ENCODE results near the gene ALCAM. TPM values are rescaled to one million over a fixed set of nuclear protein-coding genes. Genes with fewer than 3 reads are reported as not detected.

ALCAM gene
- total and polyA plus RNA-seq, 2 donors (not counting 1 experiment from before 2014, with no cell fraction given): 6.2 to 23.8 TPM

DNA sequence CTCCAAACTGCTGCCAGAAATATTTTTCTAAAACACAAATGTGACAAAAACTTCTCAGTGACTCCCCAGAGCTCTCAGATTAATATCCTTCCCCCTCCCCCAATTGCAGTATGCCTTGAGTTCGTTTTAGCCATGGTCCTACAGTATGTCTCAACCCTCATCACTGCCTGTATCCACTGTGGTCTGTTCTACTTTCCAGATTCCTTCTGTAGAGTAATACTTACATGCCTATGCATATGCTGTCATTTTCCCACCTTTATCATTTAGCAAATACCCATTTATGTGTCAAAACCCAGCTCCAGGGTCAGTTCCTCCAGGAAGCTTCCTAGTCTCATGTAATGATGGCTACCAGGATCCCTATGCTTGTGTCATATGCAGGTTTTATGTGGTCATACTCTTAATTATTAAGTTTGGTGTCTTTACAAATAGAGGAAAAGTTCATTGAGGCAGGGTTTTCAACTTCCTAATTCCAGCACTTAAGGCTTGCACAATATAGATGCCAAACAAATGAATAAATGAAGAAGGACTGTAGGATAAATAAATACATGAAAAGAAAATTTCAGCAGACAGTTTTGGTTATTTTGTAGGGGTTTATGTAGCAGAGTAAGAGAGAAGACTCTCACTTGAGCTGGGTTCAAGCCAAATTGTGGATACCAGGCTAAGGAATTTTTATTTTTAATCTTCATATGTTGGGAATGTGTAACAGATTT lies 170.8 kb downstream of the ALCAM start:
- CTCF ChIA-PET: no interaction called here
- no peaks in the 10 kb centered on the region for H4K20me1 ChIP-seq (ENCODE audit: control insufficient read depth, insufficient read depth, low read length, poor library complexity, severe bottlenecking)
- ATAC-seq (ENCODE audit: low read depth): no peak

DNA sequence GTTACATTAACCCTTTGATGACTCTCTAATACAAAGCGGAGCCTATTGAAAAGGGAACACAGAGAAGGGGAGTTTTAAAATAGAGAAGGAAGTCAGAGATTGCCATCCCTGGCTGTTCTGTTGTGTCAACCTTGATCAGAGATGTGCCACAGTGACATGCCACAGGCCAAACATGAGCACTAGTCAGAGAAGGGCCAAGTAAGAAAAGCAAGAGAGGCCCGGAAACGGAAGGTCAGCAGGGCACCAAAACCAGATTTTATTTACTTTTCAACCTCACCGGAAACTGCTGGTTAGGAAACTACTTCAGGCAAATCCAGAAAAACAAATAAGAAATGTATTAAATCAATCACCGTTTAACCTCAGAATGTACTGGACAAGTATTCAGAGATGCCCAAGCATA lies 171.8 kb downstream of the ALCAM start:
- H3K27ac Mint-ChIP-seq: no peak overlapping the region
- Histone ChIP-seq H3K4me1 (ENCODE audit: control insufficient read depth in 2 of 2, insufficient read depth in 2 of 2, low read length in 2 of 2) (no peaks in the 10 kb centered on the region), H3K27me3 (replicated peaks in 1 of 4; ENCODE audit: control extremely low read depth in 1 of 4, control insufficient read depth in 3 of 4, insufficient read depth in 4 of 4, low read length in 3 of 4) (no peaks in the 10 kb centered on the region), H3K4me2 (replicated peaks; ENCODE audit: low read depth, low read length, poor library complexity, severe bottlenecking) (no peak overlapping the region), H4K20me1 (ENCODE audit: control insufficient read depth, insufficient read depth, low read length, poor library complexity, severe bottlenecking) (no peaks in the 10 kb centered on the region), H2AFZ (ENCODE audit: insufficient read depth, low read depth, low read length, poor library complexity, severe bottlenecking) (no peak overlapping the region), H3K79me2 (ENCODE audit: control insufficient read depth, insufficient read depth, low read length) (no peaks in the 10 kb centered on the region), H3K27ac (ENCODE audit: low read length in 2 of 2) (no peak overlapping the region), H3K9ac (ENCODE audit: low read length) (no peak overlapping the region), H3K36me3 (replicated peaks in 1 of 2; ENCODE audit: control extremely low read depth in 1 of 2, control insufficient read depth in 1 of 2, extremely low read depth in 1 of 2, insufficient read depth in 2 of 2, low read length in 1 of 2) (peaks cover 1 to 26% of the 10 kb centered on the region in 2 experiments), H3K9me3 (ENCODE audit: control extremely low read depth in 1 of 3, control insufficient read depth in 2 of 3, insufficient read depth in 1 of 3, low read length in 2 of 3) (no peaks in the 10 kb centered on the region), H3K4me3 (ENCODE audit: control extremely low read depth in 1 of 5, extremely low read depth in 1 of 5, insufficient read depth in 1 of 5, low read depth in 2 of 5, low read length in 4 of 5) (no peak overlapping the region)
- no peaks in the 10 kb centered on the region for H3K9me3 Mint-ChIP-seq (ENCODE audit: insufficient read depth)
- DNase-seq: no peak
- intact Hi-C loops (cut with micrococcal nuclease): no loop called here
- H3K4me3 Mint-ChIP-seq: no peak overlapping the region
- WGBS (ENCODE audit: insufficient coverage): 87% methylated on average over 4 of the region's 5 CpGs
- H3K27me3 Mint-ChIP-seq: no peaks in the 10 kb centered on the region
- CTCF ChIA-PET: no interaction called here
- no peak for ATAC-seq (ENCODE audit: low read depth)
- H3K4me1 Mint-ChIP-seq: no peaks in the 10 kb centered on the region
- POLR2A ChIA-PET: no interaction called here
- TF ChIP-seq EZH2 (IDR thresholded peaks at IDR 0.05; ENCODE audit: borderline replicate concordance, insufficient read depth, low read depth, low read length, poor library complexity, severe bottlenecking): no peak
- TF ChIP-seq, protein P1, sequence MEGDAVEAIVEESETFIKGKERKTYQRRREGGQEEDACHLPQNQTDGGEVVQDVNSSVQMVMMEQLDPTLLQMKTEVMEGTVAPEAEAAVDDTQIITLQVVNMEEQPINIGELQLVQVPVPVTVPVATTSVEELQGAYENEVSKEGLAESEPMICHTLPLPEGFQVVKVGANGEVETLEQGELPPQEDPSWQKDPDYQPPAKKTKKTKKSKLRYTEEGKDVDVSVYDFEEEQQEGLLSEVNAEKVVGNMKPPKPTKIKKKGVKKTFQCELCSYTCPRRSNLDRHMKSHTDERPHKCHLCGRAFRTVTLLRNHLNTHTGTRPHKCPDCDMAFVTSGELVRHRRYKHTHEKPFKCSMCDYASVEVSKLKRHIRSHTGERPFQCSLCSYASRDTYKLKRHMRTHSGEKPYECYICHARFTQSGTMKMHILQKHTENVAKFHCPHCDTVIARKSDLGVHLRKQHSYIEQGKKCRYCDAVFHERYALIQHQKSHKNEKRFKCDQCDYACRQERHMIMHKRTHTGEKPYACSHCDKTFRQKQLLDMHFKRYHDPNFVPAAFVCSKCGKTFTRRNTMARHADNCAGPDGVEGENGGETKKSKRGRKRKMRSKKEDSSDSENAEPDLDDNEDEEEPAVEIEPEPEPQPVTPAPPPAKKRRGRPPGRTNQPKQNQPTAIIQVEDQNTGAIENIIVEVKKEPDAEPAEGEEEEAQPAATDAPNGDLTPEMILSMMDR (IDR thresholded peaks at IDR 0.05): no peak

More for the DNA sequence above, 170.8 kb downstream of the ALCAM start:
- peaks cover 1 to 26% of the 10 kb centered on the region in 2 experiments for H3K36me3 ChIP-seq (replicated peaks in 1 of 2; ENCODE audit: control extremely low read depth in 1 of 2, control insufficient read depth in 1 of 2, extremely low read depth in 1 of 2, insufficient read depth in 2 of 2, low read length in 1 of 2)
- no peak overlapping the region for H3K4me3 ChIP-seq (ENCODE audit: control extremely low read depth in 1 of 5, extremely low read depth in 1 of 5, insufficient read depth in 1 of 5, low read depth in 2 of 5, low read length in 4 of 5)
- no peaks in the 10 kb centered on the region for H3K9me3 Mint-ChIP-seq (ENCODE audit: insufficient read depth)
- no peak overlapping the region for H3K4me3 Mint-ChIP-seq
- H3K27ac ChIP-seq (ENCODE audit: low read length in 2 of 2): no peak overlapping the region
- no peak overlapping the region for H3K9ac ChIP-seq (ENCODE audit: low read length)
- no peaks in the 10 kb centered on the region for H3K27me3 Mint-ChIP-seq
- H3K4me2 ChIP-seq (replicated peaks; ENCODE audit: low read depth, low read length, poor library complexity, severe bottlenecking): no peak overlapping the region
- no peak for TF ChIP-seq EZH2 (IDR thresholded peaks at IDR 0.05; ENCODE audit: borderline replicate concordance, insufficient read depth, low read depth, low read length, poor library complexity, severe bottlenecking)
- TF ChIP-seq, protein P1 (IDR thresholded peaks at IDR 0.05): no peak
- no peak overlapping the region for H3K27ac Mint-ChIP-seq
- H3K9me3 ChIP-seq (ENCODE audit: control extremely low read depth in 1 of 3, control insufficient read depth in 2 of 3, insufficient read depth in 1 of 3, low read length in 2 of 3): no peaks in the 10 kb centered on the region
- H2AFZ ChIP-seq (ENCODE audit: insufficient read depth, low read depth, low read length, poor library complexity, severe bottlenecking): no peak overlapping the region
- no peaks in the 10 kb centered on the region for H3K79me2 ChIP-seq (ENCODE audit: control insufficient read depth, insufficient read depth, low read length)
- POLR2A ChIA-PET: no interaction called here
- intact Hi-C loops (cut with micrococcal nuclease): no loop called here
- H3K4me1 ChIP-seq (ENCODE audit: control insufficient read depth in 2 of 2, insufficient read depth in 2 of 2, low read length in 2 of 2): no peaks in the 10 kb centered on the region
- no peaks in the 10 kb centered on the region for H3K27me3 ChIP-seq (replicated peaks in 1 of 4; ENCODE audit: control extremely low read depth in 1 of 4, control insufficient read depth in 3 of 4, insufficient read depth in 4 of 4, low read length in 3 of 4)
- no peaks in the 10 kb centered on the region for H3K4me1 Mint-ChIP-seq
- WGBS (ENCODE audit: insufficient coverage): 92% methylated on average over 1 of the region's 1 CpG
- no peak for DNase-seq

Data from B cell (primary cell).